IgD-negative memory B cell (primary cell): Measurements from ENCODE around the gene CBLL1. TPM values are rescaled to one million over a fixed set of nuclear protein-coding genes. Genes with fewer than 3 reads are reported as not detected.

ENCODE experiments used
- H3K27ac Mint-ChIP-seq, 3 donors: one replicate each; pipeline ENCODE4 v1.8.0; 2020 to 2022; ENCODE audit warnings: mild to moderate bottlenecking in 3 of 3, mixed read lengths in 3 of 3, moderate library complexity in 1 of 3
- H3K27me3 Mint-ChIP-seq: one replicate; pipeline ENCODE4 v1.8.0; 2021; ENCODE audit warnings: mixed read lengths
- H3K36me3 Mint-ChIP-seq: one replicate; pipeline ENCODE4 v1.8.0; 2020; ENCODE audit warnings: mild to moderate bottlenecking, mixed read lengths
- H3K4me1 Mint-ChIP-seq, 3 donors: one replicate each; pipeline ENCODE4 v1.8.0; 2020 to 2022; ENCODE audit warnings: mixed read lengths in 3 of 3, mild to moderate bottlenecking in 1 of 3
- H3K4me3 Mint-ChIP-seq, 4 donors: one replicate each; pipeline ENCODE4 v1.8.0; 2020 to 2022; ENCODE audit warnings: mild to moderate bottlenecking in 4 of 4, mixed read lengths in 4 of 4, moderate library complexity in 3 of 4
- H3K9me3 Mint-ChIP-seq, 3 donors: one replicate each; pipeline ENCODE4 v1.8.0; 2020 to 2021; ENCODE audit warnings: mixed read lengths in 3 of 3, mild to moderate bottlenecking in 1 of 3
- polyA plus RNA-seq: library from polyadenylated mRNA; unstranded; fragments of 300-500 nt; fragmentation: Illumina TruSeq; gene quantifications from one replicate; pipeline ENCODE4 v1.2.3, GENCODE V29; 2021

The CBLL1 gene
- polyA plus RNA-seq, 1 donor from 2014 or later = 74.9 TPM

GRCh38 chr7:107721286-107721685, 22.7 kb upstream of the CBLL1 start:
- H3K36me3 Mint-ChIP-seq = no peaks in the 10 kb centered on the region
- H3K27ac Mint-ChIP-seq = no peak overlapping the region
- H3K27me3 Mint-ChIP-seq = no peaks in the 10 kb centered on the region
- H3K4me3 Mint-ChIP-seq = no peak overlapping the region
- H3K4me1 Mint-ChIP-seq = peaks cover 0 to 1% (median 0%) of the 10 kb centered on the region in 3 donors
- H3K9me3 Mint-ChIP-seq = no peaks in the 10 kb centered on the region

DNA sequence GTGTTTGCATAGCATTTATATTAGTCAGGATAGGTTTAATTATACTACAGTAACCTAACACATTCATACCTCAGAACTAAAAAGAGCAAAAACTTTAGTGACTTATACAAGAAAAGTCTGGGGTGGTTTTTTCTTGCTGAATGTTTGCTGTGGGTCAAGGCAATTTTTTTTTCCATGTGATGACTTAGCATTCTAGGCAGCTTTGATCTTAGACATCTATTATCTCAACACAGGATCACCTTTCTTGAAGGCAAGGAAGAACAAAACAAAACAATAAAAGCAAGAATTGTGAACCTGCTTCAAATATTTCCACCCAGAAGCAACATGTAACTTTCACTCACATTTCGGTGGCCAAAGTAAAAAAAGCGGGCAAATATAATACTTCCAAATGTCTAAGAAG, 20.7 kb upstream of the CBLL1 start:
- Mint-ChIP-seq H3K27me3 (no peaks in the 10 kb centered on the region), H3K27ac (no peak overlapping the region), H3K4me3 (no peak overlapping the region), H3K9me3 (no peaks in the 10 kb centered on the region), H3K4me1 (peaks cover 0 to 1% (median 0%) of the 10 kb centered on the region in 3 donors), H3K36me3 (no peaks in the 10 kb centered on the region)

DNA sequence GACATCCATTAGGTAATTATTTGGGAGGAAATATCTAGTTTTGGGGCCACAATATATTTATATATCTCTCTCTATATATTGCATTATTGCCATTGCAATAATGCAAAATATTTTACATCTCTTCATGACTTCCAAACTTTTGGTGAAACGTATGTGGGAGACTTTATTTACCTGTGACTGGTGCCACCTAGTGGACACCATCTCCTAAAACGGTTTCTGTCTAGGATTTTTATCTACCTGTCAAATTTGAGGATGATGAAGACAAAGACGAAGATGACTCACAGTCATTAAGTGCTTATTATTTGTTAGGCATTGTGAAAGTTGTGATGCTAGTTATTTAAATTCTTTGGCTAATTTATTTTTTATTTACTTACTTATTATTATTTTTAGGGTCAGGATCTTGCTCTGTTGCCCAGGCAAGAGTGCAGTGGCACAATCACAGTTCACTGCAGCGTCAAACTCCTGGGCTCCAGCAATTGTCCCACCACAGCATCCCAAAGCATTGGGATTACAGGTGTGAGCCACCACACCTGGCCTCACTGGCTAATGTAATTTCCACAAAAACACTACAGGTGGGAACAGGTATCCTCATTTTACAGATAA, 18.7 kb upstream of the CBLL1 start:
- no peaks in the 10 kb centered on the region for H3K9me3 Mint-ChIP-seq
- H3K27me3 Mint-ChIP-seq = peaks cover 2% of the 10 kb centered on the region
- H3K4me1 Mint-ChIP-seq = peaks cover 0 to 1% (median 0%) of the 10 kb centered on the region in 3 donors
- H3K4me3 Mint-ChIP-seq = no peak overlapping the region
- no peak overlapping the region for H3K27ac Mint-ChIP-seq
- H3K36me3 Mint-ChIP-seq = no peaks in the 10 kb centered on the region

- Mint-ChIP-seq H3K4me3 (no peak overlapping the region), H3K36me3 (no peaks in the 10 kb centered on the region), H3K27ac (peak overlapping the region in 1 of 3 donors; percentile 34), H3K27me3 (peaks cover 2% of the 10 kb centered on the region), H3K9me3 (no peaks in the 10 kb centered on the region), H3K4me1 (peaks cover 0 to 1% (median 0%) of the 10 kb centered on the region in 3 donors)
These were observed 17.4 kb upstream of the CBLL1 start for GRCh38 chr7:107726356-107727130.

DNA sequence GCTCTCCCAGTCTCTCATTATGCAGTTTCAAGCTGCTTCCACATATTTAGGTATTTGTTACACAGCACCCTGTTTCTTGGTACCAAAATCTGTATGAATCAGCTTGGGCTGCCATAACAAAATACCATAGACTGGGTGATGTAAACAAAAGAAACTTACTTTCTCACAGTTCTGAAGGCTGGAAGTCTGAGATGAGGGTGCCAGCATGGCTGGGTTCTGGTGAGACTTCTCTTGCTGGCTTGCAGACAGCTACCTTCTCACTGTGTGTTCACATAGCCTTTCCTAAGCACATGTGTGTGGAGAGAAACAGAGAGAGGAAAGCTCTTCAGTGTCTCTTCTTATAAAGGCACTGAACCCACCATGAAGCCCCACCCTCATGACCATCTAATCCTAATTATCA, 15.7 kb upstream of the CBLL1 start:
- Mint-ChIP-seq H3K9me3 (no peaks in the 10 kb centered on the region), H3K27ac (peak overlapping the region in 1 of 3 donors; percentile 18), H3K27me3 (peaks cover 2% of the 10 kb centered on the region), H3K36me3 (no peaks in the 10 kb centered on the region), H3K4me1 (peaks cover 0 to 1% (median 0%) of the 10 kb centered on the region in 3 donors), H3K4me3 (no peak overlapping the region)

DNA sequence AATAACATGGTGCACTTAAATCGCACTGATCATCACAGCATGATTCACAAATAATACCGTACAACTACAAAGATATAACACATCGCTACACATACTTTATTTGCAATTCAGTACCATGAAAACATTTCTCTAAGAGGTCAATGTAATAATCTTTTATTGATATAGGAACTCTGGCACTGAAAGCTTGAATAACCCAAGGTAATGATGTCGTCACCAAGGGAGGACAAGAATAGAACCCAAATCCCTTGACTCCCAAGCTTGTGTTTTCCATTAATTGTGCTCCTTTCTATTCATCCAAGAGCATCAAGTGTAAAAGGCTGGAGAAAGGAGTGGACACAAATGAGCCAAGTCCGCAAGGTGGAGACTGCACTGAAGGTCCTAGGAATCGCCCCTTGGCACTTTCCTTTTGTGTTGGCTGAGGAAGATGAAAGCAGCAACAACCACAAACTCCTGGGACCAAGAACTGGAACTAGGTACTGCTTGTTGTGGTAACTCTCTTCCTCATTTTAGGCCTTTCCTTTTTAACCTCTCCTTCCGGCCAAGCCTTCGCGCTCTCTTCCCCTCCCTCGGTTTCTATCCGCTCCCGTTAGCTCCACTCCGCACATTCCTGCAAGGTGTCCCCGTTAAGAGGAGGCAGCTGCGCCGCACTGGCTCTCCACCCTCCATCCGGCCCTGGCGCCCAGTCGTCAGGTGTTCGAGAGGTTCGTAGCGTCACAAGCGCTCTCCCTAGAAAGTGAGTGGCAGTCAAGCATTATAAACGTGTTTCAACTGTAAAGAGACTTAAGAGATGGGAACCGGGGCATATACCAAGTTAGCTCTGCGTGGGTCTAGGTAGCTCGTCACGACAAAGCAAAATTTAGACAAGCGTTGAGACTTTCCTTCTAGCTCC, 1.0 kb upstream of the CBLL1 start:
- no peaks in the 10 kb centered on the region for H3K36me3 Mint-ChIP-seq
- no peaks in the 10 kb centered on the region for H3K27me3 Mint-ChIP-seq

DNA sequence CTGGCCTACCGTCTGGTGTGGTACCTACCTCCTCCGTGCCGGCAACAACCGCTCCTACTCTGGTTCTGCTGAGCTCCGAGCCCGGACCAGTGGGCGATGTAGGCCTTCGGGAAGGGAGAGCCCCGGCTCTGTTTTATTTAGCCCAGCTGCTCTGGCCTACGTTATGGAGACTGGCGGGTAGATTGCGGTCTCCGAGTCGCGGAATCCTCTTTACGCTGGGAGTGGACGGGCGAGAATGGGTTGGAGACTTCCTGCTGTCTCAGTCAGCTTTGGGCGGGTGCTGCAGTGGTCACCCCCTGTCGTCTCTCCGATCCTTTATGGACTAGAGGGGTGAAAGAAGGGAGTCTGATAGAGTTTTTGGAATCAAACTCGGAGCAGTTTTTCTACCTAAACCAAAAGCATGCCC, 406 bp downstream of the CBLL1 start:
- H3K27me3 Mint-ChIP-seq = no peaks in the 10 kb centered on the region
- H3K4me3 Mint-ChIP-seq = peak overlapping the region; percentile 97 to 100 (median 98)
- no peaks in the 10 kb centered on the region for H3K9me3 Mint-ChIP-seq
- peaks cover 41 to 47% (median 42%) of the 10 kb centered on the region in 3 donors for H3K4me1 Mint-ChIP-seq
- no peaks in the 10 kb centered on the region for H3K36me3 Mint-ChIP-seq
- H3K27ac Mint-ChIP-seq = peak overlapping the region; percentile 96 to 100 (median 97)

More for the DNA sequence above, 1.0 kb upstream of the CBLL1 start:
- Mint-ChIP-seq H3K9me3 (no peaks in the 10 kb centered on the region), H3K4me3 (peak overlapping the region; percentile 97 to 100 (median 98)), H3K4me1 (peaks cover 34 to 39% (median 36%) of the 10 kb centered on the region in 3 donors), H3K27ac (peak overlapping the region; percentile 96 to 100 (median 97))

- Mint-ChIP-seq H3K9me3 (no peaks in the 10 kb centered on the region), H3K4me1 (peaks cover 42 to 47% (median 46%) of the 10 kb centered on the region in 3 donors), H3K27ac (peak overlapping the region; percentile 48 to 97 (median 96)), H3K27me3 (no peaks in the 10 kb centered on the region), H3K36me3 (no peaks in the 10 kb centered on the region), H3K4me3 (peak overlapping the region in 2 of 4 donors; percentile 97 to 99)
These were observed 2.1 kb downstream of the CBLL1 start for GRCh38 chr7:107746006-107746405.

- H3K4me1 Mint-ChIP-seq = peaks cover 12 to 23% (median 20%) of the 10 kb centered on the region in 3 donors
- no peak overlapping the region for H3K4me3 Mint-ChIP-seq
- H3K27ac Mint-ChIP-seq = no peak overlapping the region
These were observed 7.2 kb downstream of the CBLL1 start for GRCh38 chr7:107751113-107751512.

DNA sequence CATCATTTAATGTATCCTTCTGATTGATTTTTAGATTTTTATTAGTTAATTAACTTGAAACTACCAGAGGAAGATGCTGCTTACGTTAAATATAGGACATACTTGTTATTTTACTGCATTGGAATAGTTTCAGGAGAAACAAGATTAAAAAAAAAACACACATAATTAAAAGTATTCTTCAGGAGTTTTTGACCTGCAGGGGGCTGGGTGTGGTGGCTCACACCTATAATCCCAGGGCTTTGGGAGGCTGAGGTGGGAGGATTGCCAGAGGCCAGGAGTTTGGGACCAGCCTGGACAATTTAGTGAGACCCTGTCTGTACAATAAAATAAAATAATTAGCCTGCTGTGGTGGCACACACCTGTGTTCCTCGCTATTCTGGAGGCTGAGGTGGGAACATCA, 10.7 kb downstream of the CBLL1 start:
- H3K36me3 Mint-ChIP-seq = peaks cover 6% of the 10 kb centered on the region
- no peak overlapping the region for H3K27ac Mint-ChIP-seq
- no peak overlapping the region for H3K4me3 Mint-ChIP-seq
- H3K27me3 Mint-ChIP-seq = no peaks in the 10 kb centered on the region
- no peaks in the 10 kb centered on the region for H3K9me3 Mint-ChIP-seq
- H3K4me1 Mint-ChIP-seq = peaks cover 0 to 5% (median 1%) of the 10 kb centered on the region in 3 donors

More at GRCh38 chr7:107751113-107751512, 7.2 kb downstream of the CBLL1 start:
- Mint-ChIP-seq H3K9me3 (no peaks in the 10 kb centered on the region), H3K36me3 (peaks cover 6% of the 10 kb centered on the region), H3K27me3 (no peaks in the 10 kb centered on the region)

DNA sequence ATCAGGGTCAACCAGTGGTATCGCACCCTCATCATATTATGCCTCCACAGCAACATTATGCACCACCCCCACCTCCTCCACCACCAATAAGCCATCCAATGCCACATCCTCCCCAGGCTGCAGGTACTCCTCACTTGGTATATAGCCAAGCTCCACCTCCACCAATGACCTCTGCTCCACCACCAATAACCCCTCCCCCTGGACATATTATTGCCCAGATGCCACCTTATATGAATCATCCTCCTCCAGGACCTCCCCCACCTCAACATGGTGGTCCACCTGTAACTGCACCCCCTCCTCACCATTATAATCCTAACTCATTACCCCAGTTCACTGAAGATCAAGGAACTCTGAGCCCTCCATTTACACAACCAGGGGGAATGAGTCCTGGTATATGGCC, 14.7 kb downstream of the CBLL1 start:
- H3K27ac Mint-ChIP-seq = peak overlapping the region in 1 of 3 donors; percentile 65
- H3K36me3 Mint-ChIP-seq = no peaks in the 10 kb centered on the region
- H3K4me3 Mint-ChIP-seq = peak overlapping the region in 1 of 4 donors; percentile 21
- no peaks in the 10 kb centered on the region for H3K4me1 Mint-ChIP-seq
- no peaks in the 10 kb centered on the region for H3K9me3 Mint-ChIP-seq
- H3K27me3 Mint-ChIP-seq = no peaks in the 10 kb centered on the region

DNA sequence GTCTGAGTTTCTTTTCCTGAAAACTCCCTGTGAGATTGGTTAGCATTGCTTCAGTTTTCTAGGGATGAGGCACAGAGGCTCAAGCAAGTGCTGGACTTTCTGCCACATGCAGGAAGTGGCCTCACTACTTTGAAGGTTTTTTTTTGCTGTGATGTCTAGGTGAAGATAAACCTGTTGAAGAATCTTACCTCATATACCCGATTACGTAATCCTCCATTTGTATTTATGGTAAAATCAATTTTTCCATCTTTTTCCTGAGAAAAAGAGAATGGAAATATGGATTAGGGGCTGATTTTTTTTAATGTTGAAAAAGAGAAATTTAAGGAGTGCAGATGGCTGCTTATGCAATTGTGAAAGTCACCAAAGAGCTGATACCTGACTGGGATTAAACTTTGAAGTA, 23.4 kb downstream of the CBLL1 start:
- H3K27me3 Mint-ChIP-seq = no peaks in the 10 kb centered on the region
- no peaks in the 10 kb centered on the region for H3K9me3 Mint-ChIP-seq
- peaks cover 0 to 3% (median 2%) of the 10 kb centered on the region in 3 donors for H3K4me1 Mint-ChIP-seq
- no peak overlapping the region for H3K27ac Mint-ChIP-seq
- peaks cover 2% of the 10 kb centered on the region for H3K36me3 Mint-ChIP-seq
- H3K4me3 Mint-ChIP-seq = no peak overlapping the region

- Mint-ChIP-seq H3K4me3 (no peak overlapping the region), H3K27ac (no peak overlapping the region), H3K9me3 (no peaks in the 10 kb centered on the region), H3K4me1 (peaks cover 0 to 3% (median 2%) of the 10 kb centered on the region in 3 donors), H3K27me3 (no peaks in the 10 kb centered on the region), H3K36me3 (peaks cover 2% of the 10 kb centered on the region)
These were observed 24.3 kb downstream of the CBLL1 start for GRCh38 chr7:107768263-107768662.

- no peaks in the 10 kb centered on the region for H3K36me3 Mint-ChIP-seq
- no peaks in the 10 kb centered on the region for H3K4me1 Mint-ChIP-seq
- H3K4me3 Mint-ChIP-seq = no peak overlapping the region
- H3K9me3 Mint-ChIP-seq = no peaks in the 10 kb centered on the region
- peaks cover 5% of the 10 kb centered on the region for H3K27me3 Mint-ChIP-seq
- H3K27ac Mint-ChIP-seq = no peak overlapping the region
These were observed 29.1 kb downstream of the CBLL1 start for GRCh38 chr7:107773027-107773426.

DNA sequence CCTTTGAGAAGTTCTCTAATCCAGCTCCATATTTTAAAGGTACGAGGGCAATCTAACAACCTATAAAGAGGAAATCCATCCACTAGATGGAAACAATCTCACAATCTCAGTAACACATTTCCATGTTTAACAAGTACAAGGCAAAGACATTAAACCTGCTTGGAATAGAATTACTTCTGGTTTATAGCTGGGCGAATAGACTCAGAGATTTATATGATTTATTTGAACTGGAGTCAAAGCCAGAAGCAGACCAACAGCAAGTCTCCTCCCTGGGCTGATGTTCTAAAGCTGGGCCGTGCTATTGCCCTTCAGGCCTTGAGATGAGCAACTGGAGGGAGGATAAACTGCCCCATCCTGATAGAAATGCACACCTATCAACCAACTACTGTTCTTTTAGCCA, 33.8 kb downstream of the CBLL1 start:
- Mint-ChIP-seq H3K27me3 (peaks cover 5% of the 10 kb centered on the region), H3K36me3 (no peaks in the 10 kb centered on the region), H3K9me3 (no peaks in the 10 kb centered on the region), H3K4me3 (no peak overlapping the region), H3K27ac (no peak overlapping the region), H3K4me1 (no peaks in the 10 kb centered on the region)
